Activated CD8-positive, alpha-beta memory T cell treated with anti-CD3 and anti-CD28 coated beads, Interleukin-2, amount 50 U/mL, for 24 hours (primary cell): Measurements from ENCODE around the gene AK9.
"Not testable (repeated sequence)": the region's sequence is repeated elsewhere in the genome, so short reads cannot be mapped to it uniquely, and the experiment has no call there.

Source experiments
- DNase-seq: peaks from one replicate; pipeline ENCODE4 v3.0.0-alpha.2; 2020; ENCODE audit errors: extremely low read depth

AK9 gene

DNA sequence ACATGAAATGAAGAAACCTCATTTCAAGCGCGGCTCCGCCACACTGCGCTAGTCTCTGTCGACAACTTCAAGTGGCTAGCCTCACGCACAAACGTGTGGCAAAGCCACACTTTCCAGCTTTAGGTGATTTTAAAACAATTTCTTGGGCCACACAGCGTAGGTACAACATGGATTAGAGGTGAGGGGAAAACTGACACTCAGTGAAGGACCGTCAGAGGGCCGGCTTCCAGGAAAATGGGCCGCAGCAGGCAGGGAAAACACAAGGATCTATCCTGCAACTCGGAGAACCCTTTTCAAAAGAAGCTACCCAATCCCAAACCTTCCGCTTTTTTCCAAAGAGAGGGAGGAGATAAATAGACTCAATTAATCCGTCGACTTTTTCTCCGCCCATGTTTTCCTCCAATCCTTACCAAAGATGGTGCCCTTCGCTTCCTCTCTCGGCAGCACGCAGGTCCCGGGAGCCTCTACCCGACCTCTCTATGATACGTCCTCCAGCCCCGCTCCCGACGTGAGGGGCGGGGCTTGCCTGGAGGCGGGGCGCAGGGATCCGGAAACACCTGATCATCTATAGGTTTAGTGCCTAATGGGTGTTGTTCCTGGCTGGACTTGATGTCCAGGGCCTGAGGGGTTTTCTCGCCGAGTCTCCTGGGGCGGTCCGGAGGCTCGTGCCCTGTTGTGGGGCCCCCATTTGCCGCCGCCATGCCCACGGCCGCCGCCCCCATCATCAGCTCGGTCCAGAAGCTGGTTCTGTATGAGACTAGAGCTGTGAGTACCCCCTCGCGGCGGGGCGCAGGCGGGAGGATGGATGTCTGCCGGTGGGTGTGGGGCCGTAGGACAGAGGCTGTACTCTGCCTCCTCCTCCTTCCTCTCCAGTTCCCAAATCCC is at the start of gene AK9, which contains the start of gene FIG4:
AK9 (minus strand) TSS at position 466 of the 885 bp plus-strand sequence. CDS start 15,457 bp downstream, outside the sequence.
FIG4 (plus strand) TSS at position 560 of the 885 bp plus-strand sequence; CDS start at position 700, 140 bp downstream.
- peak; percentile 76 for DNase-seq

DNA sequence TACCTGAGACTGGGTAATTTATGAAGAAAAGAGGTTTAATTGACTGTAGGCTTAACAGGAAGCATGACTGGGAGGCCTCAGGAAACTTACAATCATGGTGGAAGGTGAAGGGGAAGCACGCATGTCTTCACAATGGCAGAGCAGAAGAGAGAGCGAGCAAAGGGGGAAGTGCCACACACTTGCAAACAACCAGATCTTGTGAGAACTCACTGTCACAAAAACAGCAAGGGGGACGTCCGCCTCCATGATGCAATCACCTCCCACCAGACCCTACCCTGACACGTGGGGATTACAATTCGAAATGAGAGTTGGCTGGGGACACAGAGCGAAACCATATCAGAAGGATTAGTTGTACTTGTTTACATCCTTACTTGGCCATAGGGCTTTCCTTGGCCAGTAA is 49.8 kb upstream of the AK9 start:
- DNase-seq = no peak

DNA sequence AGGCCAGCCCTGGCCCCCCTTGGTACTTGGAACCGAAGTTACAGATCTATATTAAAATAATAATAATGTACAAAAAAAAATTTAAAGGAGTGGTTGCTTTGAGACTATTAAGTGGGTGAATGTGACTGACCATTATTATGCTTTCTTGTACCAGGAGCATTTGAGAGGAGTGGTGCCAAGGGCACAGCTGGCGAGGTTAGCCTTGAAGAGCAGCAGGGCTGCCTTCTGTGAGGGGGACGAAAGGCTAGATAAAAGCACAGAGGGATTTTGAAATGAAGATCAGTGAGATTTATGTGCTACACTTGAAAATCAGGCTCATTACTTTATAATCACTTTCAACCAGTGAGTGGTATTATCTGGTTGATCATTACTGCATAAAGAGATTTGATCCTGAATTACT is 48.7 kb upstream of the AK9 start:
- DNase-seq = no peak

DNA sequence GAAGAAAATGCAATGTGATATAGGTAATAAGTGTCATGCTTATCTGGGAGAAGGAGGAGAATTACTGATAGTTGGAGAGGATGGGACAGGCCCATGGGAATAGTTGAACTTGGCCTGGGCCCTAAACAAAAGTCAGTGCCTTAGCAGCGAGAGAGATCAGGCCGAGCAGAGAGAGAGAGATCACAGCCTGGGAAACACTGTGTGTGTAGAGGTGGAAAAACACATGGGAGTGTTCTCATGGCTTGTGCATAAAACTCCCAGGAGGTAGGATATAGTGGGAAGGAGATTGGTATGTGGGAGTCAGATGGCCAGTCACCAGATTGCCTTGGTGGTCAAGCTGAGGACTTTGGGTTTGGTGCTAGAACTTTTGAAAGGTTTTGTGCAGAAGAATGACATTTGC is 47.7 kb upstream of the AK9 start:
- DNase-seq = no peak

DNA sequence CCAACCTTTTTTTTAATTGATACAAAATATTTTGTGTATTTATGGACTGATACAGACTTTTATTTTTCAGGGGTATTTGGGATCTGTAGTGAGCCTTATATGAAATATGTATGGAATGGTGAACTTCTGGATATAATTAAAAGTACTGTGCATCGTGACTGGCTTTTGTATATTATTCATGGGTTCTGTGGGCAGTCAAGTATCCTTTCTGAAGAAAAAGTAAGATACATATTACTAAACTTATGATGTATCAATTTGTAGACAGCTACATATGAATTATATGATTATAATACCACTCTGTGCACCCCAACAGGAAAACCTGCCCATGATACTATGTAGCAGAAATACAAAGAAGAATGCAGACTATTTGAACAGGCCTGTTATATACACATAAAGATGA is 47.3 kb upstream of the AK9 start:
- DNase-seq = no peak

DNA sequence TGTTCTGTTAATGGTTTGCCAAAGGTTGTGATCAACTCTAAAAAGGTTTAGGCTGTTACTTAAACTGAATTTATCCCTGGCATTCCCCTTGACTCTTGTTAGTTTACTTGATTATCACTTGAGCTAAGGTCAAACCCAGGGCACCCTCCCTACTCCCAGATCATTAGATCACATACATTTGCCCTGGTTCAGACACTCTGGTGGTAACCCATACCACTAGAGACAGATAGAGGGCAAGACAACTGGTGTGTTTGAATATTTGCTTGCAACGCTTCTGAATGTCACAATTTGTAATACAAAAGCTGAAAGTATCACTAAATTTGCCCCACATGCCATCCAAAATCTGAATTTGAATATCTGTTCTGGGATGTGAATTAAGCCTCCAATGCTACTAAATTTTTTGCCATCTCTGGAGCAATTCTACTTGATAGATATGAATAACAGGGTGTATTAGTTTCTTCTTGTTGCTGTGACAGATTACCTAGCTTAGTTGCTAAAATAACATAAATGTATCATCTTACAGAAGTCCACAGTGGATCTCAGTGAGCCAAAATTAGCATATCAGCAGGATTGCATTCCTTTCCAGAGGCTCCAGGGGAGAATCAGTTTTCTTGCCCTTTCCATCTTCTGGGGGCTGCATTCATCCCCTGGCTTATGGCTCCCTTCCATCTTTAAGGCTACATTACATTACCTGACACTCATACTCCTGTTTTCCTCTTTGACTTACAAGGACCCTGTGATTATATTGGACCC is 45.4 kb upstream of the AK9 start:
- no peak for DNase-seq

DNA sequence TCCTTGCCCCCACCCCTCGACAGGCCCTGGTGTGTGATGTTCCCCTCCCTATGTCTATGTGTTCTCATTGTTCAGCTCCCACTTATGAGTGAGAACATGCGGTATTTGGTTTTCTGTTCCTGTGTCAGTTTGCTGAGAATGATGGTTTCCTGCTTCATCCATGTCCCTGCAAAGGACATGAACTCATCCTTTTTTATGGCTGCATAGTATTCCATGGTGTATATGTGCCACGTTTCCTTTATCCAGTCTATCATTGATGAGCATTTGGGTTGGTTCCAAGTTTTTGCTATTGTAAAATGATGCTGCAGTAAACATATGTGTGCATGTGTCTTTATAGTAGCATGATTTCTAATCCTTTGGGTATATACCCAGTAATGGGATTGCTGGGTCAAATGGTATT is 34.2 kb upstream of the AK9 start:
- not testable (repeated sequence) for DNase-seq

DNA sequence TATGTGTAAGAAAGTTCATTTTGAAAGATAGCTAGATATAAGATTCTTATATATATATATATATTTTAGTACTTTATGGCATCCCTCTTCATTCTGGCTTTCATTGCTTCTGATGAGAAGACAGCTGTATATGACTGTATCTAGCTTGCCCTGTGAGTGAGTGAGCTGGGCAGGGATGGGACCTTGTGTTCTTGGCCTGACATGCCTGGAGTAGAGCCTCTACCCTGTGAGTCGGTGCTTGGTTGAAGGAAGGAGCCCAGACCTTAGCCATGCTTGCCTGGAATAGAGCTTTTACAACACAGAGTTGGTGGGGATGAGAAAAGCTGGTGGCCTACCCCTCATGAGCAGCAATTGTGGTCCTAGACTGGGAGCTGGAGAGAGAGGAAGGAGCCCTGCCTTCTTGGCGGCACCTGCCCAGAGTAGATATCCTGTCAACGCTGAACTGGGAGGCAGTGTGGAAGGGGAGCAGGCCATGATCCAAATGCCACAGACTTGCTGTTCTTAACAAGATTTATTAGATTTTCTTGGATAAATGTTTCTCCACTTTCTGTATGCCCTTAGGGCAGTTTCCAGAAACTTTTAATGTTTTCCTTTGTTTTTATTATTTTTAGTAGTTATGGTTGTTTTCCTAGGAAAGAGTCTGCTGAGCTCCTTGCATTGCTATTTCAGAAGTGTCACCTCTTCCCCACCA is 31.7 kb upstream of the AK9 start:
- DNase-seq = no peak

DNA sequence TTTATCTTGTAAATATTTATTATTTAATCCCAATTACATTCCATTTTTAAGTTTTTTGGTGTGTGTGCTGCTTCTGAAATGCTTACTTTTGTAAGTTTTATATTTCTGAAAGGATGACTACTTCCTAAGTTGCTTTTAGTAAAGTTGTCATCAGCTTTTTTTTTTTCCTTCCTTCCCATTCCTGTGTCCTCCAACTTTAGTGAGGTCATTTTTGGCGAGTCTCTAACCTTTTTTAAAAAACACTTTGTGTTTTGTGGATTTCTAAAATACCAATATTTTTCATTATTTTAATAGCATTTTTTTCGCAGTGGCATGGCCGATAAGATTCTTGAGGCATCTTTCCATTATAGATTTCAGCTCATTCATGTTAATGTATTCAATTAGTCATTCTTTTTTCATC is 31.0 kb upstream of the AK9 start:
- DNase-seq = no peak

DNA sequence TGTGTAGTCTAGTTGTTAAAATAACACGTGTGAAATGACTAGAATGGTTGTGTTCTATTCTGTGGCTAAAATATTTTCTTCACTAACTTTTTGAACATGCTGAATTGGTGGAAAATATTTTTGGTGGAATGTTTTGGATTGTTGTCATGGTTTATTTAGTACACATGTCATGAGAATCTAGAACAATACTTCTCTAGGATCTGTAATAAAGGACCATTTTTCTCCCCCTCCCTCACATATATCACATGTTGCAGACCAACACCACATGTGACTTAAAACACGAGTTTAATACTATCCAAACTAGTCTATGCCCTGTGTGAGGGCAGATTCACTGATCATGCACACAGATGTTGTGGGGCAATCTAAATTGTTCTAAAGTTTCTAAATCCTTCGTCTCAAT is 29.3 kb upstream of the AK9 start:
- no peak for DNase-seq

DNA sequence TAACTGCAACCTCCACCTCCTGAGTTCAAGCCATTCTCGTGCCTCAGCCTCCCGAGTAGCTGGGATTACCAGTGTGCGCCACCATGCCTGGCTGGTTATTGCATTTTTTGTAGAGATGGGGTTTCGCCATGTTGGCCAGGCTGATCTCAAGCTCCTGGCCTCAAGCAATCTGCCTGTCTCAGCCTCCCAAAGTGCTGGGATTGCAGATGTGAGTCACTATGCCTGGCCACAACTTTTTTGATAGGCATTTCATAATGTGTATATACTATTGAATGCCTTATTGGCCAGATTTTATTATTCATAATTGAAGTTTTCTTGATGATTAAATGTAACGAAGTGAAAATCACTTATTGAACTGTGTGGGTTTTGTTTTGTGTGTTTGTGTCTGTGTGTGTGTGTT is 28.0 kb upstream of the AK9 start:
- DNase-seq = no peak

DNA sequence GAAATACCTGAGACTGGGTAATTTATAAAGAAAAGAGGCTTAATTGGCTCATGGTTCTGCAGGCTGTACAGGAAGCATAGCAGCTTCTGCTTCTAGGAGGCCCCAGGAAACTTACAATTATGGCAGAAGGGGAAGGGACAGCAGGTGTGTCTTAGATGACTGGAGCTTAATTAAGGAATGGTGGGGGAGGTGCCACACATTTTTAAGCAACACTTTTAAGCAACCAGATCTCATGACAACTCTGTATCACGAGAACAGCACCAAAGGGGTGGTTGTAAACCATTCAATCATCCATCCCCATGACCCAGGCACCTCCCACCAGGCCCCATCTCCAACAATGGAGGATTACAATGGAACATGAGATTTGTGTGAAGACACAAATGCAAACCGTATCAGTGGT is 27.0 kb upstream of the AK9 start:
- DNase-seq = no peak

DNA sequence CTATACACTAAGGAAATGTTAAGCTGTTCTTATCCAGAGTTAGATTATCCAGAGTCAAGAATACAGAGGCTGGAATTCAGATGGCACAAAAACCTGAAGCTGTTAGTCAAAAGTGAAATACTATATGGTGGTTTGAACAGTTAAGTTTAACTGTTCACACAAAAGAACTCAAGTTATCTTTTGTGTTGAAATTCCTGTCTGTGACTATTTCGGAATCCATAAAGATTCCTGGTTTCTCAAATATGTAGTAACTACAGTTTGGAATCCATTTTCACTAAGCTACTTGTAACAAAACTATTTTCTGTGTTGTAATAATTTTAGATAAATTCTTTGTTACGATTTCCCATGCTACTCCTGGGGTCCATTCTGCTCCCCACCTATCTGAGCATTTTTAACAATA is 24.6 kb upstream of the AK9 start:
- no peak for DNase-seq

DNA sequence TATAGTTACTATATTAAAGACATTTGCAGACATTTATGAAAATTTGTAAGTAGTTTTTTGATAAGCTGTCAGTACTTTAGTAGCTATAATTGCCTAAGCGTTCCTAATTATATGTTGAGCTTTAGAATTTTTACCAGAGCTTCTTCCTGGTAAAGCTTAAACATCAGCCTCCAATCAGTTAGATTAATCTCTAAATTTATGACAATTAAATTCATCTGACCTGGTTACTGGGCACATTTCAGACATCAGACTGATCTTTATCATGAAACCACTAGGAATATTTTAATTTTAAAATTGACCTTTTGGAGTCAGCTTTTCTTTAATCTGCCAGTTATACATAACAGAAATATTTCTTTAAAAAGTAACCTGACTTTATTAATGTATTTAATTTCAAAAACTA is 23.6 kb upstream of the AK9 start:
- no peak for DNase-seq

DNA sequence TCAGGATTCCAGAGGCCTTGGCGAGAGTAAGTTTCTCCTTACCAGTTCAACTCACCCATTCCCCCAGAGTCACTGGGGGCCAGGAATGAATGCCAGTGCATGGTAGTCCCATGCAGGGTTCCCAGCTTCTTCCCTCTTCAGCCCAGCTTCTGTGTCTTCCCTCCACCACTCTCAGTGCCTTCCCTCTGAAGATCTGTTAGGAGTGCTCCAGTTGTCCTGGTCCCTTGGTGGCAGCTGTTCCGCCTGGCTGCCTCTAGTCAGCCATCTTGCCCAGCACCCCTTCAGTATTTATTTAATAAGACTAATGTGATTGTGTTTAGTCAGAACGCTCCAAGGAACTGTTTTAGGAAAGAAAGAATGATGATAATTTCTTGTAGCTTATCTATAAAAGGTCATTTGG is 23.2 kb upstream of the AK9 start:
- DNase-seq = no peak

DNA sequence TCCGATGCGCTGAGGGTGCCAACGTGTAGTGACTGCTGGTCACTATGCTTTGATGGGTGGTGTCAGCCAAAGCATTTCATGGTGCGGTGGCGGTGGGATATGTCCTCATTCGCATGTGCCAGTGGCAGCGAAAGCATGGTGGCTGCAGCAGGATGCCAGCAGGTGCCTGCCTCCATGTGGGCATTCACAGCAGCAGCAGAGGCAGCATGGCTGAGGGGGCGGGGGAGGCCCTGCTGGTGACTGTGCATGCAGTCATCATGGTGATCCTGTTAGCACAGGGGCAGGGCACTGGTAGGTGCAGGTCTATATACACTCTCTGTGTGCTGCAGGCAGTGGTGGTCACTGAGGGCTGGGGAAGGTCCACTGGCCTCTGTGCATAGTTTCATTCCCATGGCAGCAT is 22.1 kb upstream of the AK9 start:
- no peak for DNase-seq

DNA sequence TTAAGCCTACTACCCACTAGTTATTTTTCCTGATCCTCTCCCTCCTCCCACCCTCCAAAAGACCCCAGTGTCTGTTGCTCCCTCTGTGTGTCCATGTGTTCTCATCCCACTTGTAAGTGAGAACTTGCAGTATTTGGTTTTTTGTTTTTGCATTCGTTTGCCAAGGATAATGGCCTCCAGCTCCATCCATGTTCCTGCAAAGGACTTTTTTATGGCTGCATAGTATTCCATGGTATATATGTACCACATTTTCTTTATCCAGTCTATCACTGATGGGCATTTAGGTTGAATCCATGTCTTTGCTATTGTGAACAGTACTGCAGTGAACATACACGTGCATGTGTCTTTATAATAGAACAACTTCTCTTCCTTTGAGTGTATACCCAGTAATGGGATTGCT is 17.1 kb upstream of the AK9 start:
- not testable (repeated sequence) for DNase-seq

DNA sequence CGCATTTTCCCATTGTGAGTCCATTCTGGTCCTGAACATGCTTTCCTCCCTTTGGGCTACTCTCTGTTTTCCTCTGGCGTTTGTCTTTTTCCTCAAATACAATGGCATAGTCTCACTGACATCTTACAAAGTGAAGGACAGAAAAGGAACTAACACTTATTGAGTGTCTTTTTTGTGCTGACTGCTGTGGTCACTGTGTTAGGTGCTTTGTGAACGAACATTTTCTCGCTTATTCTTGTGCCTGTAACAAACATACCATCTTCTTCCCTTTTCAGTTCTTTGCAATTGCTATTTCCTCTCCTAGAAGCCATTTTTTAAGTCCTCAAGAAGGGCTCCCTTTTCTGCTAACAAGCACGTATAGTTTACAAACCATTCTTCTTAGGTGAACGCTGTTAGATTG is 15.5 kb upstream of the AK9 start:
- no peak for DNase-seq

DNA sequence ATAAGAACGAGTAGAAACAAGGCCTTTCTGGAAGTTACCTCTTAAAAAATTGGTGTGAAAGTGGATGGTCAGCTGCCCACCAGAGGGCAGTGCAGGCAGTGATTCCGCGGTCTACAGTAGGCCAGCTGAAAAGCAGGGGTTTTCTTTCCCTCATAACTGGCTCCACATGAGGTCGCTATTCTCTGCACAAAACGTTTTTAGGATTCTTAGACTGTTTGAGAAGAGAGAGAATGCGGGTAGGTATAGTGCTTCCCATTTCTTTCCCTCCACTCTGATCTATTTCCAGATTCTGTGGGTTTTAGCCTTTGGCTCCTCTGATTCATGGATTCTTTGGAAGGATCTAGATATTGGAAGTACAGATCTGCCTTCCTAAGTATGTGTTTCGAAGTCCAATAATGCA is 14.3 kb upstream of the AK9 start:
- DNase-seq = peak; percentile 47

DNA sequence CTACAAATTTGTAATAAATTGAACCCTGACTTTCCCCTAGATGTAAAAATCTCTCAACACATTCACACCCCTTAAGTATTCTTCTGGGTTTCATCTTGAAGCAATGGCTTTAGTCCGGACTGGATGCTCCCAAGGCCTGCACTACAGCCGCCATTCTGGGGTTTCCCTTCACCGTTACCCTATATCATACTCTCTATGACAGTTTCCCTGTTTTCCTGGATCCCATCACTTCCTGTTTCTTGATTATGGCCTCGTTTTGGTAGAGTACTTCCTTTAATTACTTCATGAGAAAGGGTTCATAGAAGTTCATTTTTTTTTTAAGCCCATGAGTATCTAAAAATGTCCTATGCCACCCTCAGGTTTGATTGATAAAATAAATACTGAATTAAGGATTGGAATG is 11.8 kb upstream of the AK9 start:
- no peak for DNase-seq

DNA sequence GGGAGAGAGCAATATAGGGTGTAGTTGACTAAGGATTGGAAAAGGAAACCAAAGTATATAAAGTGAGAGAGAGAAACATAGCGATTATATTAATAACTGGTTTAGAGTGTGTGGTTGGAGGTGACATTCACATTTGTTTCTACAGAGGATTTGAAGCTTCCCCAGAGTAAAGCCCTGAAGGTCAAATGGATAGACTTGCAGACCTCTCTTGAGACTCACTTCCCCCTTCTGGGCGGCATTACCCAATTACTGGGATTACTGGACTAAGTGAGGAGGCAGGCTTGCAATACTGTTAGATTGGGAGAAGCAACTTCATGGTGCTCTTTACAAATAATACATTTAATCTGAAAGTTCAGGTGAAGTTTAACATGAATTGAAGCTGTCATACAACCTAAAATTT is 10.8 kb upstream of the AK9 start:
- no peak for DNase-seq

DNA sequence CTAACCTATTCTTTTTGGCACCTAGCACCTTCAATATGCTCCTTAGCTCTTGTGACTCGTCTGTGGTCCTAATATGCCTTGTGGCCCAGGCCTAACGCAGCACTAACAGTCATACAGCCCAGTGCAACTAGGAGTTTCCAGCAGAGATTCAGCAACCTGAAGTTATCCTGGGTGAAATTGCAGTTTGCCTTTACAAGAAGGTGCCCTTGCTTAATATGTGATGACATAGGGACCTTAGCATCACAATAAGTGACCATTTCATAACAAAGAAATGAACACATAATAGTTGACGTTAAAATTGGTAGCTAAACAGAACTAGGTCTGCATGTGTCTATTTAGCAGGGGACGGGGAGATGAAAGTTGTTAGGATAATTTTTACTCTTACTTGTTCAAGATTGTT is 10.2 kb upstream of the AK9 start:
- no peak for DNase-seq

DNA sequence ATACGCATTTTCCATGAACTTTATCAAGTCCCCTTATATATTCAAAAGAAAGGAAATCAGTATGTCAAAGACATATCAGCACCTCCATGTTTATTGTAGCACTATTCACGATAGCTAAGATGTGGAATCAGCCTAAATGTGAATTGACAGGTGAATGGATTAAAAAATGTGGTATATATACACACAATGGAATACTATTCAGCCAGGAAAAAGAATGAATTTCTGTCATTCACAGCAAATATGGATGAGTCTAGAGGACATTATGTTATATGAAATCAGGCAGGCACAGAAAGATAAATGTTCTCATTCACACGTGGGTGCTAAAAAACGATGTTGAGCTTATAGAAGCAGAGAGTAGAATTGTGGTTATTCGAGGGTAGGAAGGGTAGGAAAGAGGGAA is 5.4 kb upstream of the AK9 start:
- no peak for DNase-seq
